Lower leg skin (tissue), 4 donors: Measurements from ENCODE around the gene CNTF. TPM values are rescaled to one million over a fixed set of nuclear protein-coding genes. Genes with fewer than 3 reads are reported as not detected.

ENCODE experiments used
- DNase-seq, 2 donors: peaks; one replicate each; pipeline ENCODE4 v3.0.0-alpha.2; 2019; ENCODE audit warnings: low spot score in 2 of 2
- H3K4me3 ChIP-seq: fragments of 200-600 bp; sonication (generic); 2 replicates; pipeline ENCODE4 v1.5.1; 2017; ENCODE audit warnings: mild to moderate bottlenecking, low read depth; ENCODE audit not compliant: poor library complexity, severe bottlenecking
- CTCF ChIP-seq, 3 donors: fragments of 450-650 bp; IDR thresholded peaks; one replicate each; pipeline ENCODE4 v1.5.1; 2016; ENCODE audit warnings: antibody characterized with exemption in 3 of 3, mild to moderate bottlenecking in 3 of 3, moderate library complexity in 2 of 3
- POLR2A ChIP-seq, 2 donors: fragments of 450-650 bp; IDR thresholded peaks; one replicate each; pipeline ENCODE4 v1.6.1; 2016 to 2017; ENCODE audit warnings: antibody characterized with exemption in 2 of 2, mild to moderate bottlenecking in 1 of 2, moderate library complexity in 1 of 2
- WGBS, 2 donors: methylation state at CpG; one replicate each; pipeline ENCODE4 v1.1.5; 2018; 5-methylcytosine and 5-hydroxymethylcytosine counted together
- intact Hi-C: fragments of 100-400 bp; cut with DNase I; formaldehyde crosslinking; loops from one replicate; pipeline ENCODE4 v1.15.0; 2023; ENCODE audit warnings: low total_unique reads
- total RNA-seq, 4 donors: library from RNA; depleted of rRNA; stranded (reverse); fragments of >200 nt; gene quantifications; one replicate each; pipeline ENCODE4 v1.1.0, GENCODE V29; 2016

CNTF gene
- total RNA-seq, 4 donors from 2014 or later, result 0.89 to 2.3 (median 1.6) TPM

DNA sequence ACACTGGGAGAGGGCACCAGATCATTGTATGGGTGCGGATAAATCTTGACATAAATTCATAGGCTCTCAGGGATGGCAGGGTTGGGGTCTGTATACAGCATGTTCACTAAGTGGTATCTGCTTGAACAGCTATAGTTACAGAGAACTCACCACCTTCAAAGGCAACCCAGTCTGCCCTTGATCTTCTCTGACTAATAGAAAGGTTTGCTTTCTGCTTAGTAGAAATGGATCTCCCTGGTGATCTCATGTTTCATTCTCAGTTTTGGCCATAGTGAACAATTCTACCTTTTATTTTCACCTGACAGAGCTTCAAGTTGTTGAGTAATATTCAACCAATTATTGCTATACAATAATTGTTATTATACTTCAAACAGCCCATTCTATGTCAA, 32.4 kb downstream of the CNTF start:
- TF ChIP-seq CTCF (IDR thresholded peaks at IDR 0.05) (no peak), POLR2A (IDR thresholded peaks at IDR 0.05) (no peak)
- WGBS, 2 donors, result 100% methylated on average over 1 of the region's 1 CpG
- no peak overlapping the region for H3K4me3 ChIP-seq
- no peak for DNase-seq
- intact Hi-C loops, result loop anchor here (5.0 kb wide), 1 partner anchor 242 kb away; no protein-coding TSS in a partner anchor

- H3K4me3 ChIP-seq, result no peak overlapping the region
- DNase-seq, result no peak
- intact Hi-C loops, result no loop called here
- WGBS, 2 donors, result 88 to 94% methylated on average over 2 of the region's 2 CpGs
- TF ChIP-seq CTCF (IDR thresholded peaks at IDR 0.05), result no peak
- no peak for TF ChIP-seq POLR2A (IDR thresholded peaks at IDR 0.05)
Measured at GRCh38 chr11:58656348-58656747, 33.9 kb downstream of the CNTF start.

DNA sequence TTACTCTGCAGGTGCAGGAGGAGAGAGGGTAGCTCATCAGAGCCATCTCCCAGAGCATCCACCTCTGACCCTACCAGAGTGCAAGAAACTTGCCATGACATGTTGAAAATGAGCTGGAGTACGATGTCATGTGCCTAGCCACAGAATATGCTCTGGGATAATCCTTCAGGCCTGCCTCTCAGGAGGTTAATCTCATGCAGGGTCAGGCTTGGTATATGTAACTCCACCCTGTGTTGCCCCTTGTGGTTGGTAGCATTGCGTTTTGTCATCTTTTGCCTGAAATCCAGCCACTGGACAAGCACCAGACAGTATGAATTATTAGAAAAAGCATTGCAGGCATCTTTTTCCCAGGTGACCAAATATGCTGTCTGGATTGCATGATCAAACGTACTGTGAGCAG, 36.2 kb downstream of the CNTF start:
- intact Hi-C loops, result no loop called here
- 65 to 69% methylated on average over 3 of the region's 3 CpGs for WGBS, 2 donors
- no peak overlapping the region for H3K4me3 ChIP-seq
- no peak for DNase-seq
- TF ChIP-seq POLR2A (IDR thresholded peaks at IDR 0.05) (no peak), CTCF (IDR thresholded peaks at IDR 0.05) (no peak)

GRCh38 chr11:58659404-58659803, 36.9 kb downstream of the CNTF start:
- H3K4me3 ChIP-seq, result no peak overlapping the region
- no peak for TF ChIP-seq CTCF (IDR thresholded peaks at IDR 0.05)
- TF ChIP-seq POLR2A (IDR thresholded peaks at IDR 0.05), result no peak
- DNase-seq, result no peak
- intact Hi-C loops, result no loop called here
- WGBS, 2 donors, result 63 to 71% methylated on average over 2 of the region's 2 CpGs

GRCh38 chr11:58659910-58660570, 37.6 kb downstream of the CNTF start:
- no peak overlapping the region for H3K4me3 ChIP-seq
- 73 to 83% methylated on average over 5 of the region's 5 CpGs for WGBS, 2 donors
- no peak for DNase-seq
- intact Hi-C loops, result no loop called here
- TF ChIP-seq CTCF (IDR thresholded peaks at IDR 0.05) (no peak), POLR2A (IDR thresholded peaks at IDR 0.05) (no peak)
